Skeletal muscle satellite cell (primary cell): ENCODE data around the gene C16orf82.
"Not testable (repeated sequence)": the region's sequence is repeated elsewhere in the genome, so short reads cannot be mapped to it uniquely, and the experiment has no call there.

Experiments
- H3K27me3 ChIP-seq: 2 replicates; pipeline ENCODE4 v1.7.0; 2013; ENCODE audit warnings: low read length; ENCODE audit not compliant: control insufficient read depth, insufficient read depth
- H3K36me3 ChIP-seq: 2 replicates; pipeline ENCODE4 v1.7.0; 2013; ENCODE audit warnings: mild to moderate bottlenecking, control low read depth, low read length; ENCODE audit not compliant: insufficient read depth
- H3K4me1 ChIP-seq: 2 replicates; pipeline ENCODE4 v1.7.0; 2013; ENCODE audit warnings: low read length; ENCODE audit not compliant: control insufficient read depth, insufficient read depth
- H3K4me2 ChIP-seq: 2 replicates; pipeline ENCODE4 v1.7.0; 2013; ENCODE audit warnings: mild to moderate bottlenecking, low read length
- H3K4me3 ChIP-seq: 2 replicates; pipeline ENCODE4 v1.7.0; 2013; ENCODE audit warnings: low read length
- H3K9ac ChIP-seq: 2 replicates; pipeline ENCODE4 v1.7.0; 2013; ENCODE audit warnings: mild to moderate bottlenecking, low read depth, low read length, moderate library complexity
- H3K9me3 ChIP-seq: replicated peaks from 2 replicates; pipeline ENCODE4 v1.7.0; 2013; ENCODE audit warnings: mild to moderate bottlenecking, control low read depth, low read length

Gene C16orf82

GRCh38 chr16:27049117-27049516, 17.6 kb upstream of the C16orf82 start:
- Histone ChIP-seq H3K9ac (no peak overlapping the region), H3K4me1 (no peaks in the 10 kb centered on the region), H3K9me3 (peaks cover 3% of the 10 kb centered on the region), H3K4me2 (no peak overlapping the region), H3K27me3 (no peaks in the 10 kb centered on the region), H3K36me3 (no peaks in the 10 kb centered on the region), H3K4me3 (no peak overlapping the region)

DNA sequence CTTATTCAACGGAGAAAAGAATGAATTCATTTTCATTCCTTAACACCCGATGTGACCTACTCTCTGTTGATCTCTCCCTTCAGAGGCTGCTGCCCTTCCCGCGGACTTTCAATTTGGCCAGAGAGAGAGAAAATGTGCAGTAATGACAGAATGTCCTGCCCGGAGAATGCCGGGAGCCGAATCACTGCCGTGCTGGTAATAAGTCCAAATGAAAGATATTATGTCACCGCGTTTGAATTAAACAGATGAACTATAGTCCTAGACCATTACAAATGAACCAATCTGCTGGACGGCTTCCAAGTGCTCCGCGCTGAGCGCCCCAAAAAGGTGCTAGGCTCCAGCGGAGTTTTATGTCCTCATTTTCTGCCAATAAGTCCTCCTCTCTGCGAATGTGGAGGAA, 14.7 kb upstream of the C16orf82 start:
- H3K36me3 ChIP-seq = no peaks in the 10 kb centered on the region
- no peaks in the 10 kb centered on the region for H3K4me1 ChIP-seq
- no peak overlapping the region for H3K4me2 ChIP-seq
- peaks cover 3% of the 10 kb centered on the region for H3K9me3 ChIP-seq
- H3K4me3 ChIP-seq = no peak overlapping the region
- H3K27me3 ChIP-seq = no peaks in the 10 kb centered on the region
- no peak overlapping the region for H3K9ac ChIP-seq

DNA sequence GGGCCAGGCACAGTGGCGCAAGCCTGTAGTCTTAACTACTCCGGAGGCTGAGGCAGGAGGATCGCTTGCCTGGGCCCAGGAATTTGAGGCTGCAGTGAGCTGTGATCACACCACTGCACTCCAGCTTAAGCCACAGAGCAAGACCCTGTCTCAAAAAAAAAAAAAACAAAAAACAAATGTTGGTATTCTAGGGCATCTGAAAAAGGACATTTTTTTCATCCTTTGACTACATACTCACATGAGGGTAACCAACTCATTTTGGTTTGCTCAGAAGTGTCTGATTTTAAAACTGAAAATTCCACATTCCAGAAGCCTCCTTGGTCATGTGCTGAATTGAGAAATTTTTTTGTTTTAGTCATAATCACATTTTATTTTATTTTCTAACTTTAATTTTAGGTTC, 12.7 kb upstream of the C16orf82 start:
- H3K4me2 ChIP-seq = no peak overlapping the region
- H3K36me3 ChIP-seq = no peaks in the 10 kb centered on the region
- H3K4me1 ChIP-seq = no peaks in the 10 kb centered on the region
- no peak overlapping the region for H3K9ac ChIP-seq
- no peaks in the 10 kb centered on the region for H3K27me3 ChIP-seq
- H3K9me3 ChIP-seq = peaks cover 3% of the 10 kb centered on the region
- H3K4me3 ChIP-seq = no peak overlapping the region

DNA sequence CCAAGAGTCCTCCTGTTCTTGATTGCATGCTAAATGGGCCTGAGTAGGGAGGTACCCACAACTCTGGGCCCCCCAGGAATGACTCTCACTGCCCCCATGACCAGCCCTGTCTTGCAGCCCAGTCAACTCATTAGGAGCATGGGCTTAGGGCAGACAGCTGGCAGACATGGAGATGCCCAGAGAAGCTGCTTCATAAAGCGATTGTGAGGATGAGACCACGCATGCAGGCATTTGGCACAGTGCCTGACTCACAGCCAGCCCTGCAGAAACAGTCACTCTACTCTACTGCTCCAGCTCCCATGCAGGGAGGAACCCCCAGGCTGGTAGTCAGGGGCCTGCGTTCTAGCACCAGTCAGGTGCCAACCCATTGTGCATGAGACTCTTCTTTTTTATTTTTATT, 8.4 kb upstream of the C16orf82 start:
- H3K4me2 ChIP-seq = no peak overlapping the region
- no peak overlapping the region for H3K9ac ChIP-seq
- H3K27me3 ChIP-seq = no peaks in the 10 kb centered on the region
- no peaks in the 10 kb centered on the region for H3K36me3 ChIP-seq
- no peaks in the 10 kb centered on the region for H3K9me3 ChIP-seq
- no peak overlapping the region for H3K4me3 ChIP-seq
- no peaks in the 10 kb centered on the region for H3K4me1 ChIP-seq

- Histone ChIP-seq H3K9ac (no peak overlapping the region), H3K27me3 (peaks cover 5% of the 10 kb centered on the region), H3K4me3 (no peak overlapping the region), H3K9me3 (no peaks in the 10 kb centered on the region), H3K36me3 (no peaks in the 10 kb centered on the region), H3K4me1 (no peaks in the 10 kb centered on the region), H3K4me2 (no peak overlapping the region)
These were observed 4.0 kb downstream of the C16orf82 start for GRCh38 chr16:27070776-27071175.

GRCh38 chr16:27073733-27074132, 7.0 kb downstream of the C16orf82 start:
- H3K4me2 ChIP-seq = no peak overlapping the region
- H3K4me1 ChIP-seq = no peaks in the 10 kb centered on the region
- H3K36me3 ChIP-seq = no peaks in the 10 kb centered on the region
- no peaks in the 10 kb centered on the region for H3K9me3 ChIP-seq
- no peaks in the 10 kb centered on the region for H3K27me3 ChIP-seq
- H3K9ac ChIP-seq = no peak overlapping the region
- no peak overlapping the region for H3K4me3 ChIP-seq

DNA sequence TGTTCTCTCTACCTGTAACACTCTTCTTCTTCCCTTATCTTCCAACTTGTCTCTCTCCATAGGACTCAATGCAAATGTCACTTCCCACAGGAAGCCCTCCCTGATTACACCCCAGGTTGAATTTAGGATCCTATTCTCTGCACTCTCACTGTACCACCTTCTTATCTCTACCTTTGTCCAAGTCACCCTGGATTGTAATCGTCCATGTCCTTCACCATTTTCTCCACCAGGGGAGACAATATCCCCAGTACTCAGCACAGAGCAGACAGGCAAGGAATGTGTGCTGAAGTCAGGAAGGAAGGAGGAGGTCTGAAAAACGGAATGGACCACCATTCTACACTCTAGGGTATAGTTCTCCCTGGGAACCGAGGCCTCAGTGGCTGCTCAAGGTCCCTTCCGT, 14.2 kb downstream of the C16orf82 start:
- Histone ChIP-seq H3K4me2 (no peak overlapping the region), H3K27me3 (no peaks in the 10 kb centered on the region), H3K36me3 (no peaks in the 10 kb centered on the region), H3K9ac (no peak overlapping the region), H3K4me1 (no peaks in the 10 kb centered on the region), H3K4me3 (no peak overlapping the region), H3K9me3 (no peaks in the 10 kb centered on the region)

DNA sequence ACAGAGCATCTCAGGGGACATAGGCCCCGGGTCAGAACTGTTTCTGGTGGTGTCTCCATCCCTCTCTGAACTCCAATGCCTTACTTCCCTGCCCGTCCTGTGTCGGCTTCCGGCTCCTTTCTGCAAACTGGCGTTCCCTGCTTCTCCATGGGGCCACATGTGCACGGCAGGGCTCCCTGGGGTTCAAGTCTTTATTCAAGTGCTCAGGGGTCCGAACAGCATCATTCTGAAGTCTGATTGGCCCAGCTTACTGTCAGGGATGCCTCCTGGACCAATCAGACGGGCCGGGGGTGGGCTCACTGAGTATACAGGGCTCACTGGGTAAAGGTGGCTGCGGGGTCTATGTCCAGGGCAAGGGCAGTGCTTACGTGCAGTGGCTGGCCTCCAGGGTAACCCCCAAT, 17.1 kb downstream of the C16orf82 start:
- Histone ChIP-seq H3K36me3 (no peaks in the 10 kb centered on the region), H3K9ac (no peak overlapping the region), H3K4me1 (no peaks in the 10 kb centered on the region), H3K27me3 (no peaks in the 10 kb centered on the region), H3K9me3 (no peaks in the 10 kb centered on the region), H3K4me2 (no peak overlapping the region), H3K4me3 (no peak overlapping the region)

GRCh38 chr16:27084307-27085028, 17.7 kb downstream of the C16orf82 start:
- no peak overlapping the region for H3K4me3 ChIP-seq
- no peak overlapping the region for H3K9ac ChIP-seq
- H3K27me3 ChIP-seq = no peaks in the 10 kb centered on the region
- no peaks in the 10 kb centered on the region for H3K4me1 ChIP-seq
- no peak overlapping the region for H3K4me2 ChIP-seq
- H3K9me3 ChIP-seq = no peaks in the 10 kb centered on the region
- H3K36me3 ChIP-seq = no peaks in the 10 kb centered on the region

GRCh38 chr16:27085182-27085581, 18.5 kb downstream of the C16orf82 start:
- Histone ChIP-seq H3K36me3 (no peaks in the 10 kb centered on the region), H3K4me3 (no peak overlapping the region), H3K4me1 (no peaks in the 10 kb centered on the region), H3K9me3 (no peaks in the 10 kb centered on the region), H3K4me2 (no peak overlapping the region), H3K27me3 (no peaks in the 10 kb centered on the region), H3K9ac (no peak overlapping the region)

- not testable (repeated sequence) for H3K9ac ChIP-seq, H3K9me3 ChIP-seq, H3K36me3 ChIP-seq, H3K4me1 ChIP-seq, H3K27me3 ChIP-seq, H3K4me3 ChIP-seq, H3K4me2 ChIP-seq
These were observed 19.3 kb downstream of the C16orf82 start for GRCh38 chr16:27086031-27086430.

DNA sequence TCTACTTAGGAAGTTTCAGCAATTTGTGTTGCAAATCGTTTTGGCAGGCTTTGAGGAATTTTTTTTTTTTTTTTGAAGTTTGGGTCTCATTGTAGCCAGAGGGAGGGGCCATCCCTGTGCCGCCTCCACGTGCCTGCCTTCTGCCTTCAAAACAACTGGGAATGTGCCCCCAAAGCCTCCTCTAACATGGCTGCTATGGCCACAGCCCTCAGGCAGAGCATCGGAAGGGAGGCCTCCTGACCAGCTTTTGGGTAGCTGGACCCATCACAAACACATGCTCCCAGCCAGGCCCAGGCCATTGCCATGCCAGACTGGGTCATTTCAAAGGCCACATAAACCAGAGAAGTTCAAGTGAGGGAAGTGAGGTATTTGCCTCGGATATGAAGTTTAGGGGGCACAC, 21.5 kb downstream of the C16orf82 start:
- no peak overlapping the region for H3K9ac ChIP-seq
- no peak overlapping the region for H3K4me2 ChIP-seq
- no peaks in the 10 kb centered on the region for H3K36me3 ChIP-seq
- H3K4me1 ChIP-seq = no peaks in the 10 kb centered on the region
- H3K27me3 ChIP-seq = peaks cover 2% of the 10 kb centered on the region
- no peaks in the 10 kb centered on the region for H3K9me3 ChIP-seq
- no peak overlapping the region for H3K4me3 ChIP-seq
